B cell (primary cell): ENCODE results near the gene CHODL. TPM values are rescaled to one million over a fixed set of nuclear protein-coding genes. Genes with fewer than 3 reads are reported as not detected.

Experiments used
- ATAC-seq: fragments of 200-7000 bp; cut with Tn5 transposase; one replicate; pipeline ENCODE4 v1.10.0; 2021; ENCODE audit warnings: low read depth, mild to moderate bottlenecking, moderate number of reproducible peaks, moderate library complexity
- CTCF ChIA-PET: fragments of 350-600 bp; sonication (Branson Sonifier 250); formaldehyde crosslinking; loops from one replicate; lab custom pipeline; 2021; ENCODE audit warnings: antibody characterized with exemption, inconsistent platforms; lab: Charles Lee
- POLR2A ChIA-PET: fragments of 350-600 bp; sonication (Branson Sonifier 250); formaldehyde crosslinking; loops from one replicate; lab custom pipeline; 2021; ENCODE audit warnings: antibody characterized with exemption; lab: Charles Lee
- DNase-seq: peaks from one replicate; pipeline ENCODE4 v3.0.0; 2013
- H2AFZ ChIP-seq: 2 replicates; pipeline ENCODE4 v1.6.1; 2012; ENCODE audit warnings: mild to moderate bottlenecking, low read depth, low read length; ENCODE audit not compliant: insufficient read depth, poor library complexity, severe bottlenecking
- H3K27ac ChIP-seq, 2 donors: 1 replicate in 1 of 2; 2 replicates in 1 of 2; pipeline ENCODE4 v1.5.1; 2012 to 2013; ENCODE audit warnings: low read length in 2 of 2, mild to moderate bottlenecking in 2 of 2, moderate library complexity in 1 of 2
- H3K27me3 ChIP-seq, 4 experiments: fragments of 200-600 bp in 1 of 4; sonication (generic) in 1 of 4; replicated peaks in 1 of 4; 1 replicate in 2 of 4; 2 replicates in 2 of 4; pipeline versions ENCODE4 v1.6.1 to v1.7.0; 2013 to 2016; ENCODE audit warnings: low read length in 3 of 4, mild to moderate bottlenecking in 2 of 4, mixed read lengths in 1 of 4, moderate library complexity in 1 of 4; ENCODE audit not compliant: insufficient read depth in 4 of 4, control insufficient read depth in 3 of 4; ENCODE audit errors: control extremely low read depth in 1 of 4
- H3K36me3 ChIP-seq, 2 experiments: replicated peaks in 1 of 2; 1 replicate in 1 of 2; 2 replicates in 1 of 2; pipeline versions ENCODE4 v1.6.1 to v1.7.1; 2013; ENCODE audit warnings: low read length in 1 of 2; ENCODE audit not compliant: insufficient read depth in 2 of 2, control insufficient read depth in 1 of 2; ENCODE audit errors: control extremely low read depth in 1 of 2, extremely low read depth in 1 of 2
- H3K4me1 ChIP-seq, 2 donors: fragments of 200-600 bp in 1 of 2; sonication (generic) in 1 of 2; 1 replicate in 1 of 2; 2 replicates in 1 of 2; pipeline versions ENCODE4 v1.5.1 to v1.6.1; 2013 to 2017; ENCODE audit warnings: low read length in 2 of 2; ENCODE audit not compliant: control insufficient read depth in 2 of 2, insufficient read depth in 2 of 2
- H3K4me2 ChIP-seq: replicated peaks from 2 replicates; pipeline ENCODE3; 2012; ENCODE audit warnings: mild to moderate bottlenecking, low read depth, low read length; ENCODE audit not compliant: poor library complexity, severe bottlenecking
- H3K4me3 ChIP-seq, 5 experiments: fragments of 200-600 bp in 1 of 5; sonication (generic) in 1 of 5; 1 replicate in 3 of 5; 2 replicates in 2 of 5; pipeline versions ENCODE4 v1.5.1 to v1.7.0; 2011 to 2016; ENCODE audit warnings: low read length in 4 of 5, mild to moderate bottlenecking in 4 of 5, low read depth in 2 of 5, control low read depth in 1 of 5, moderate library complexity in 1 of 5; ENCODE audit not compliant: insufficient read depth in 1 of 5; ENCODE audit errors: control extremely low read depth in 1 of 5, extremely low read depth in 1 of 5
- H3K79me2 ChIP-seq: fragments of 200-600 bp; sonication (generic); one replicate; pipeline ENCODE4 v1.6.0; 2016; ENCODE audit warnings: low read length; ENCODE audit not compliant: control insufficient read depth, insufficient read depth
- H3K9ac ChIP-seq: fragments of 200-600 bp; sonication (generic); 2 replicates; pipeline ENCODE4 v1.6.1; 2017; ENCODE audit warnings: mild to moderate bottlenecking, low read length, moderate library complexity
- H3K9me3 ChIP-seq, 3 donors: one replicate each; pipeline versions ENCODE4 v1.6.1 to v1.7.1; 2013; ENCODE audit warnings: low read length in 2 of 3; ENCODE audit not compliant: control insufficient read depth in 2 of 3, insufficient read depth in 1 of 3; ENCODE audit errors: control extremely low read depth in 1 of 3
- H4K20me1 ChIP-seq: 2 replicates; pipeline ENCODE4 v1.6.0; 2012; ENCODE audit warnings: mild to moderate bottlenecking, low read length; ENCODE audit not compliant: insufficient read depth, control insufficient read depth, poor library complexity, severe bottlenecking
- H3K27ac Mint-ChIP-seq: one replicate; pipeline ENCODE4 v1.8.0; 2021; ENCODE audit warnings: mixed read lengths
- H3K27me3 Mint-ChIP-seq: one replicate; pipeline ENCODE4 v1.8.0; 2021; ENCODE audit warnings: mixed read lengths
- H3K4me1 Mint-ChIP-seq: one replicate; pipeline ENCODE4 v1.8.0; 2021; ENCODE audit warnings: mixed read lengths
- H3K4me3 Mint-ChIP-seq: one replicate; pipeline ENCODE4 v1.8.0; 2021; ENCODE audit warnings: mixed read lengths
- H3K9me3 Mint-ChIP-seq: one replicate; pipeline ENCODE4 v1.8.0; 2022; ENCODE audit warnings: mixed read lengths; ENCODE audit not compliant: insufficient read depth
- CTCF ChIP-seq: fragments of 200-600 bp; IDR thresholded peaks from one replicate; pipeline ENCODE4 v1.8.0; 2022; ENCODE audit warnings: antibody characterized with exemption, mild to moderate bottlenecking
- EZH2 ChIP-seq: IDR thresholded peaks from 2 replicates; pipeline ENCODE4 v1.6.1; 2012; ENCODE audit warnings: borderline replicate concordance, low read depth, mild to moderate bottlenecking, moderate library complexity, low read length; ENCODE audit not compliant: insufficient read depth, poor library complexity, severe bottlenecking
- WGBS: methylation state at CpG from one replicate; pipeline ENCODE4 v1.1.5; 2013; ENCODE audit warnings: missing lambda C conversion rate; ENCODE audit not compliant: insufficient coverage; 5-methylcytosine and 5-hydroxymethylcytosine counted together
- intact Hi-C: fragments of 100-400 bp; cut with micrococcal nuclease; formaldehyde crosslinking; loops from one replicate; pipeline ENCODE4 v1.10.0; 2022
- polyA plus RNA-seq: library from polyadenylated mRNA; depleted of rRNA; stranded (reverse); fragments of >200 nt; gene quantifications from 2 replicates; pipeline ENCODE4 v1.2.3, GENCODE V29; 2012
- total RNA-seq, 2 donors: library from RNA; stranded (reverse); fragments of 120-200 nt in 1 of 2; gene quantifications; 1 replicate in 1 of 2; 2 replicates in 1 of 2; pipeline versions ENCODE4 v1.2.3 to v1.2.4, GENCODE V29; 2013 to 2022

CHODL gene
- total and polyA plus RNA-seq, 2 donors (not counting 1 experiment from before 2014, with no cell fraction given), result 0.04 to 0.20 TPM

DNA sequence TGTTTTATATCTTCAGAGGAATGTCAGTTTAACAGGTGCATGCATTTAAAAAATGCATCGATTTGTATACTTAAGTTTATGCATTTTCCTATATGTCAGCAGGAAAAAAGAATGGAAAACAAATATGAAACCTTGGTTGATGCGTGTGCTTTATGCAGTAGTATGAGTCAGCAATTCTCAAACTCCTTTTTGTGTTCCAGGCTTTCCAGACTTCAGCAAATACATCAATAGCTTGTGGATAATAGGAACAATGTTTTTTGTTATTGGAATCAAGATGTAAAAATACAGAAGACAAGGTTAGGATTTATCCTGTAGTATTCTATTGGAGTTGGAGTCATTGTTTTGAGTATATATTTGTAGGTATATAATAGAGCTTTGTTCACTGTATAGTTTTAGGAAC, 45.2 kb downstream of the CHODL start:
- ChIA-PET POLR2A (no interaction called here), CTCF (interaction anchor here (1.3 kb wide), 1 partner anchor 12 kb away, joined by 3 read pairs; no protein-coding TSS in a partner anchor)
- Histone ChIP-seq H3K4me3 (no peak overlapping the region), H2AFZ (no peak overlapping the region), H3K4me2 (no peak overlapping the region), H3K4me1 (no peaks in the 10 kb centered on the region), H3K9me3 (no peaks in the 10 kb centered on the region), H3K9ac (no peak overlapping the region), H3K79me2 (no peaks in the 10 kb centered on the region), H3K27me3 (no peaks in the 10 kb centered on the region), H3K36me3 (no peaks in the 10 kb centered on the region), H3K27ac (no peak overlapping the region), H4K20me1 (no peaks in the 10 kb centered on the region)
- 67% methylated on average over 1 of the region's 2 CpGs for WGBS
- Mint-ChIP-seq H3K4me3 (no peak overlapping the region), H3K27me3 (no peaks in the 10 kb centered on the region), H3K27ac (no peak overlapping the region), H3K4me1 (no peaks in the 10 kb centered on the region), H3K9me3 (no peaks in the 10 kb centered on the region)
- ATAC-seq, result no peak
- intact Hi-C loops, result no loop called here
- no peak for TF ChIP-seq CTCF
- no peak for TF ChIP-seq EZH2
- no peak for DNase-seq

- WGBS, result 100% methylated on average over 4 of the region's 9 CpGs
- Mint-ChIP-seq H3K27me3 (no peaks in the 10 kb centered on the region), H3K4me3 (no peak overlapping the region), H3K9me3 (no peaks in the 10 kb centered on the region), H3K27ac (no peak overlapping the region), H3K4me1 (no peaks in the 10 kb centered on the region)
- H3K9ac ChIP-seq, result no peak overlapping the region
- H3K27ac ChIP-seq, result no peak overlapping the region
- no peaks in the 10 kb centered on the region for H3K36me3 ChIP-seq
- ATAC-seq (no peak), DNase-seq (no peak)
- no peak for TF ChIP-seq CTCF
- no peak for TF ChIP-seq EZH2
- CTCF ChIA-PET, result no interaction called here
- no peak overlapping the region for H3K4me2 ChIP-seq
- H3K4me3 ChIP-seq, result no peak overlapping the region
- no peaks in the 10 kb centered on the region for H3K27me3 ChIP-seq
- H4K20me1 ChIP-seq, result no peaks in the 10 kb centered on the region
- POLR2A ChIA-PET, result no interaction called here
- H2AFZ ChIP-seq, result no peak overlapping the region
- no peaks in the 10 kb centered on the region for H3K9me3 ChIP-seq
- intact Hi-C loops, result no loop called here
- H3K79me2 ChIP-seq, result no peaks in the 10 kb centered on the region
- no peaks in the 10 kb centered on the region for H3K4me1 ChIP-seq
Measured at GRCh38 chr21:18294100-18294499, 49.5 kb downstream of the CHODL start.
